Raji (cell line): Measurements from ENCODE around the gene MIA.

Experiments
- POLR2A ChIP-seq: IDR thresholded peaks from 2 replicates; pipeline ENCODE4 v1.6.1; 2011; ENCODE audit warnings: low read depth, low read length, control low read depth; ENCODE audit not compliant: insufficient read depth

Gene MIA

GRCh38 chr19:40797166-40797962, 22.0 kb downstream of the MIA start:
- TF ChIP-seq POLR2A: no peak

- peak; percentile 80 for TF ChIP-seq POLR2A
Measured at GRCh38 chr19:40797963-40798682, 22.8 kb downstream of the MIA start.

GRCh38 chr19:40798683-40799557, 23.6 kb downstream of the MIA start, which contains the start of gene EGLN2:
EGLN2 (plus strand) TSS chr19:40799191; CDS start chr19:40800573, 1,382 bp downstream.
- peak; percentile 34; the same call in 1 of the 2 replicates for TF ChIP-seq POLR2A

- peak; percentile 18; the same call in 1 of the 2 replicates for TF ChIP-seq POLR2A
Measured at GRCh38 chr19:40799558-40800338, 24.4 kb downstream of the MIA start.

- no peak for TF ChIP-seq POLR2A
Measured at GRCh38 chr19:40800339-40800996, 25.1 kb downstream of the MIA start.

GRCh38 chr19:40800997-40801377, 25.7 kb downstream of the MIA start:
- TF ChIP-seq POLR2A: no peak

- no peak for TF ChIP-seq POLR2A
Measured at GRCh38 chr19:40801426-40802299, 26.3 kb downstream of the MIA start.

GRCh38 chr19:40802300-40803169, 27.2 kb downstream of the MIA start:
- TF ChIP-seq POLR2A: no peak

- no peak for TF ChIP-seq POLR2A
Measured at GRCh38 chr19:40803170-40803856, 28.0 kb downstream of the MIA start.

GRCh38 chr19:40803857-40804782, 28.8 kb downstream of the MIA start:
- peak; percentile 24; the same call in 1 of the 2 replicates for TF ChIP-seq POLR2A
